Liver (tissue), 9 donors: ENCODE measurements around the gene TFCP2. TPM values are rescaled to one million over a fixed set of nuclear protein-coding genes. Genes with fewer than 3 reads are reported as not detected.

Experiments used
- DNase-seq: peaks from one replicate; pipeline ENCODE4 v3.0.0-alpha.2; 2017; ENCODE audit warnings: low spot score
- H3K27ac ChIP-seq, 2 donors: one replicate each; pipeline ENCODE4 v1.7.0; 2013; ENCODE audit warnings: inconsistent platforms in 2 of 2, low read length in 2 of 2, control low read depth in 1 of 2, low read depth in 1 of 2, mild to moderate bottlenecking in 1 of 2
- H3K27me3 ChIP-seq, 4 donors: one replicate each; pipeline versions ENCODE4 v1.6.1 to v1.7.0; 2013; ENCODE audit warnings: low read length in 3 of 4, inconsistent platforms in 1 of 4, mild to moderate bottlenecking in 1 of 4, moderate library complexity in 1 of 4; ENCODE audit not compliant: control insufficient read depth in 4 of 4, insufficient read depth in 4 of 4
- H3K36me3 ChIP-seq, 4 donors: one replicate each; pipeline versions ENCODE4 v1.6.1 to v1.7.0; 2013; ENCODE audit warnings: low read length in 3 of 4, mild to moderate bottlenecking in 3 of 4, low read depth in 1 of 4, moderate library complexity in 1 of 4; ENCODE audit not compliant: control insufficient read depth in 4 of 4, insufficient read depth in 3 of 4
- H3K4me1 ChIP-seq, 4 donors: one replicate each; pipeline versions ENCODE4 v1.6.1 to v1.7.0; 2013; ENCODE audit warnings: low read length in 3 of 4, mild to moderate bottlenecking in 3 of 4, moderate library complexity in 1 of 4; ENCODE audit not compliant: control insufficient read depth in 4 of 4, insufficient read depth in 4 of 4
- H3K4me3 ChIP-seq, 3 donors: one replicate each; pipeline versions ENCODE4 v1.6.1 to v1.7.0; 2013; ENCODE audit warnings: low read length in 3 of 3, control low read depth in 1 of 3, low read depth in 1 of 3, mild to moderate bottlenecking in 1 of 3
- H3K9ac ChIP-seq, 2 donors: one replicate each; pipeline ENCODE4 v1.7.0; 2013; ENCODE audit warnings: low read length in 2 of 2, mild to moderate bottlenecking in 2 of 2, moderate library complexity in 2 of 2, control low read depth in 1 of 2, low read depth in 1 of 2
- H3K9me3 ChIP-seq, 4 donors: one replicate each; pipeline versions ENCODE4 v1.6.1 to v1.7.0; 2013; ENCODE audit warnings: low read length in 3 of 4; ENCODE audit not compliant: control insufficient read depth in 4 of 4
- ATF3 ChIP-seq: IDR thresholded peaks from 2 replicates; pipeline ENCODE4 v1.6.1; 2016; ENCODE audit warnings: antibody characterized with exemption
- CTCF ChIP-seq: fragments of 150-350 bp; IDR thresholded peaks from 2 replicates; pipeline ENCODE4 v1.5.1; 2017; ENCODE audit warnings: improper control_type of control experiment, low read depth, low read length; ENCODE audit not compliant: missing input control
- EGR1 ChIP-seq, 2 donors: IDR thresholded peaks; 2 replicates each; pipeline ENCODE4 v1.6.1; 2016 to 2018; ENCODE audit warnings: antibody characterized with exemption in 2 of 2, low read depth in 2 of 2
- FOXA1 ChIP-seq: IDR thresholded peaks from 2 replicates; pipeline ENCODE4 v1.6.1; 2016; ENCODE audit warnings: antibody characterized with exemption
- FOXA2 ChIP-seq: IDR thresholded peaks from 2 replicates; pipeline ENCODE4 v1.6.1; 2016; ENCODE audit warnings: antibody characterized with exemption
- GABPA ChIP-seq, 2 donors: IDR thresholded peaks in 1 of 2; conservative IDR thresholded peaks in 1 of 2; 2 replicates each; pipeline ENCODE4 v1.6.1; 2016; ENCODE audit warnings: antibody characterized with exemption in 2 of 2, mild to moderate bottlenecking in 1 of 2, moderate library complexity in 1 of 2
- HNF4A ChIP-seq, 2 donors: conservative IDR thresholded peaks; 2 replicates each; pipeline ENCODE4 v1.6.1; 2016; ENCODE audit warnings: antibody characterized with exemption in 2 of 2, mild to moderate bottlenecking in 2 of 2
- HNF4G ChIP-seq: IDR thresholded peaks from 2 replicates; pipeline ENCODE4 v1.6.1; 2016; ENCODE audit warnings: antibody characterized with exemption
- JUND ChIP-seq, 2 donors: IDR thresholded peaks; 2 replicates each; pipeline ENCODE4 v1.6.1; 2016; ENCODE audit warnings: antibody characterized with exemption in 2 of 2
- MAX ChIP-seq: IDR thresholded peaks from 2 replicates; pipeline ENCODE4 v1.6.1; 2016; ENCODE audit warnings: antibody characterized with exemption
- NR2F2 ChIP-seq: IDR thresholded peaks from 2 replicates; pipeline ENCODE4 v1.6.1; 2016; ENCODE audit warnings: antibody characterized with exemption
- RAD21 ChIP-seq, 2 donors: IDR thresholded peaks; 2 replicates each; pipeline ENCODE4 v1.6.1; 2016; ENCODE audit warnings: antibody characterized with exemption in 2 of 2, mild to moderate bottlenecking in 2 of 2
- RXRA ChIP-seq, 2 donors: IDR thresholded peaks; 2 replicates each; pipeline ENCODE4 v1.6.1; 2017 to 2018; ENCODE audit warnings: antibody characterized with exemption in 2 of 2, mild to moderate bottlenecking in 1 of 2
- SP1 ChIP-seq: IDR thresholded peaks from 2 replicates; pipeline ENCODE4 v1.6.1; 2018; ENCODE audit warnings: antibody characterized with exemption, mild to moderate bottlenecking
- TAF1 ChIP-seq: conservative IDR thresholded peaks from 2 replicates; pipeline ENCODE4 v1.6.1; 2016; ENCODE audit warnings: antibody characterized with exemption, mild to moderate bottlenecking
- YY1 ChIP-seq: IDR thresholded peaks from 2 replicates; pipeline ENCODE4 v1.6.1; 2016; ENCODE audit warnings: antibody characterized with exemption, mild to moderate bottlenecking
- ZBTB33 ChIP-seq: IDR thresholded peaks from 2 replicates; pipeline ENCODE4 v1.6.1; 2016; ENCODE audit warnings: antibody characterized with exemption
- WGBS: extraction: QIAGEN DNeasy Blood & Tissue Kit; methylation state at CpG from one replicate; pipeline ENCODE4 v1.1.7; 2013; 5-methylcytosine and 5-hydroxymethylcytosine counted together
- polyA plus RNA-seq, 2 donors: library from polyadenylated mRNA; stranded (reverse) in 1 of 2; unstranded in 1 of 2; fragments of 200-250 nt in 1 of 2; fragments of >200 nt in 1 of 2; fragmentation: Nextera tagmentation in 1 of 2; extraction: Ambion mirVana in 1 of 2; gene quantifications; one replicate each; pipeline versions ENCODE4 v1.2.1 to v1.2.3, GENCODE V29; 2013 to 2015
- total RNA-seq, 2 donors: library from RNA; depleted of rRNA; stranded (reverse); fragments of >200 nt; gene quantifications; one replicate each; pipeline ENCODE4 v1.2.3, GENCODE V29; 2014
- TF ChIP-seq, protein P1 (sequence below): IDR thresholded peaks from 2 replicates; pipeline ENCODE4 v1.6.1; 2016; ENCODE audit warnings: antibody characterized with exemption, mild to moderate bottlenecking
- donor health status: healthy.
- donor health status: healthy.
- donor health status: healthy.
- donor health status: healthy.
- donor health status: healthy.

TFCP2 gene
- total and polyA plus RNA-seq, 4 donors, result 1.6 to 8.6 (median 5.1) TPM

DNA sequence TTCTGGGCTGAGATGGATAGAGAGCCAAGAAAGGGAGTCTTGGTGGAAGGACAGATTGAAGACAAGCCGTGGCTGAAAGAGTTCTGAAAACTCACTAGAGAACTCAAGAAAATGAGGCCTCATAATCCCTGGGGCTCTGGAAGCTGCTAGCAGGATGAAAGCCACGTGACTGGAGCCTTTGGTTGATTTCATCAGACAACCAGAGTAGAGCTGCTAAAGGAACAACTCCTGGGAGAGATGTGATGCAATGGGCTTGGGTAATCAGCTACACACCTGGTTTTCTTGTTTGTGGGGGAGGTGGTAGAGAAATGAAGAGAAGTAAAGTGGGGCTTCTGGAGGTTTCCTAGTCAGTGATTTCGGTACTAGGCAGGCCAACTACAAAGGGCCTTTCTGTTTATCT lies 102.9 kb downstream of the TFCP2 start:
- Histone ChIP-seq H3K27me3 (no peaks in the 10 kb centered on the region), H3K36me3 (peaks cover 5 to 25% (median 17%) of the 10 kb centered on the region in 4 donors), H3K27ac (peak overlapping the region in 1 of 2 donors; percentile 54), H3K4me3 (no peak overlapping the region), H3K9me3 (no peaks in the 10 kb centered on the region), H3K4me1 (peaks cover 0 to 5% (median 0%) of the 10 kb centered on the region in 4 donors), H3K9ac (no peak overlapping the region)
- DNase-seq, result peak; percentile 36
- WGBS, result 69% methylated on average over 3 of the region's 3 CpGs
- TF ChIP-seq TAF1 (no peak), FOXA1 (no peak), HNF4G (no peak), ATF3 (peak; percentile 89), ZBTB33 (peak; percentile 49), CTCF (no peak), HNF4A (conservative IDR thresholded peaks at IDR 0.05) (peak; percentile 29 to 54), SP1 (no peak), GABPA (IDR thresholded peaks at IDR 0.05 in 1 of 2, conservative IDR thresholded peaks at IDR 0.05 in 1 of 2) (peak in 1 of 2 donors; percentile 44), RAD21 (IDR thresholded peaks at IDR 0.05) (peak; percentile 16 to 20), RXRA (IDR thresholded peaks at IDR 0.05) (peak in 1 of 2 donors; percentile 47), JUND (IDR thresholded peaks at IDR 0.05) (peak in 1 of 2 donors; percentile 46), YY1 (peak; percentile 66), MAX (peak; percentile 67), EGR1 (IDR thresholded peaks at IDR 0.05; ENCODE audit: low read depth in 2 of 2) (no peak), FOXA2 (no peak), NR2F2 (no peak)
- TF ChIP-seq, protein P1, sequence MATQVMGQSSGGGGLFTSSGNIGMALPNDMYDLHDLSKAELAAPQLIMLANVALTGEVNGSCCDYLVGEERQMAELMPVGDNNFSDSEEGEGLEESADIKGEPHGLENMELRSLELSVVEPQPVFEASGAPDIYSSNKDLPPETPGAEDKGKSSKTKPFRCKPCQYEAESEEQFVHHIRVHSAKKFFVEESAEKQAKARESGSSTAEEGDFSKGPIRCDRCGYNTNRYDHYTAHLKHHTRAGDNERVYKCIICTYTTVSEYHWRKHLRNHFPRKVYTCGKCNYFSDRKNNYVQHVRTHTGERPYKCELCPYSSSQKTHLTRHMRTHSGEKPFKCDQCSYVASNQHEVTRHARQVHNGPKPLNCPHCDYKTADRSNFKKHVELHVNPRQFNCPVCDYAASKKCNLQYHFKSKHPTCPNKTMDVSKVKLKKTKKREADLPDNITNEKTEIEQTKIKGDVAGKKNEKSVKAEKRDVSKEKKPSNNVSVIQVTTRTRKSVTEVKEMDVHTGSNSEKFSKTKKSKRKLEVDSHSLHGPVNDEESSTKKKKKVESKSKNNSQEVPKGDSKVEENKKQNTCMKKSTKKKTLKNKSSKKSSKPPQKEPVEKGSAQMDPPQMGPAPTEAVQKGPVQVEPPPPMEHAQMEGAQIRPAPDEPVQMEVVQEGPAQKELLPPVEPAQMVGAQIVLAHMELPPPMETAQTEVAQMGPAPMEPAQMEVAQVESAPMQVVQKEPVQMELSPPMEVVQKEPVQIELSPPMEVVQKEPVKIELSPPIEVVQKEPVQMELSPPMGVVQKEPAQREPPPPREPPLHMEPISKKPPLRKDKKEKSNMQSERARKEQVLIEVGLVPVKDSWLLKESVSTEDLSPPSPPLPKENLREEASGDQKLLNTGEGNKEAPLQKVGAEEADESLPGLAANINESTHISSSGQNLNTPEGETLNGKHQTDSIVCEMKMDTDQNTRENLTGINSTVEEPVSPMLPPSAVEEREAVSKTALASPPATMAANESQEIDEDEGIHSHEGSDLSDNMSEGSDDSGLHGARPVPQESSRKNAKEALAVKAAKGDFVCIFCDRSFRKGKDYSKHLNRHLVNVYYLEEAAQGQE, result no peak
